ENCODE measurements around the gene POLD4. TPM values are rescaled to one million over a fixed set of nuclear protein-coding genes. Genes with fewer than 3 reads are reported as not detected.

The POLD4 gene
- total RNA-seq, 4 donors from 2014 or later, result 65.7 to 87.3 (median 74.4) TPM

- peaks cover 0 to 72% of the 10 kb centered on the region in 2 donors for H3K36me3 ChIP-seq
These were observed 43.4 kb upstream of the POLD4 start for GRCh38 chr11:67396587-67397389.

GRCh38 chr11:67396259-67396581 lies 42.9 kb upstream of the POLD4 start:
- TF ChIP-seq CTCF (IDR thresholded peaks at IDR 0.05) (no peak), POLR2A (IDR thresholded peaks at IDR 0.05) (no peak), EP300 (IDR thresholded peaks at IDR 0.05) (no peak), POLR2AphosphoS5 (IDR thresholded peaks at IDR 0.05) (no peak)
- 90% methylated on average over 4 of the region's 7 CpGs; no CpG with 5 or more reads in 1 of the 2 donors for WGBS, 2 donors (ENCODE audit: low coverage in 1 of 2)
- peaks cover 0 to 72% of the 10 kb centered on the region in 2 donors for H3K36me3 ChIP-seq
- no peaks in the 10 kb centered on the region for H3K9me3 ChIP-seq
- no peaks in the 10 kb centered on the region for H3K27me3 ChIP-seq
- peaks cover 0 to 74% (median 24%) of the 10 kb centered on the region in 3 donors for H3K4me1 ChIP-seq
- H3K4me3 ChIP-seq, result no peak overlapping the region
- no peak overlapping the region for H3K27ac ChIP-seq
- ATAC-seq, result no peak

More at GRCh38 chr11:67396587-67397389, 43.4 kb upstream of the POLD4 start:
- H3K9me3 ChIP-seq, result no peaks in the 10 kb centered on the region
- no peaks in the 10 kb centered on the region for H3K27me3 ChIP-seq
- H3K4me3 ChIP-seq, result no peak overlapping the region
- WGBS, 2 donors (ENCODE audit: low coverage in 1 of 2), result 40 to 52% methylated on average over 1 to 7 of the region's 13 CpGs
- peak overlapping the region in 1 of 4 donors; percentile 10 for H3K27ac ChIP-seq
- TF ChIP-seq EP300 (IDR thresholded peaks at IDR 0.05) (no peak), CTCF (IDR thresholded peaks at IDR 0.05) (no peak), POLR2AphosphoS5 (IDR thresholded peaks at IDR 0.05) (no peak), POLR2A (IDR thresholded peaks at IDR 0.05) (no peak)
- ATAC-seq, result no peak
- H3K4me1 ChIP-seq, result peaks cover 0 to 71% (median 24%) of the 10 kb centered on the region in 3 donors

- Histone ChIP-seq H3K36me3 (peaks cover 0 to 72% of the 10 kb centered on the region in 2 donors), H3K27ac (no peak overlapping the region), H3K4me3 (no peak overlapping the region), H3K9me3 (no peaks in the 10 kb centered on the region), H3K27me3 (no peaks in the 10 kb centered on the region), H3K4me1 (peaks cover 0 to 74% (median 21%) of the 10 kb centered on the region in 3 donors)
- no peak for TF ChIP-seq CTCF (IDR thresholded peaks at IDR 0.05)
- no peak for TF ChIP-seq POLR2AphosphoS5 (IDR thresholded peaks at IDR 0.05)
- no peak for TF ChIP-seq EP300 (IDR thresholded peaks at IDR 0.05)
- TF ChIP-seq POLR2A (IDR thresholded peaks at IDR 0.05), result no peak
- WGBS, 2 donors (ENCODE audit: low coverage in 1 of 2), result 91% methylated on average over 6 of the region's 19 CpGs; no CpG with 5 or more reads in 1 of the 2 donors
- ATAC-seq, result no peak
These were observed 42.4 kb upstream of the POLD4 start for GRCh38 chr11:67395555-67396258.

GRCh38 chr11:67393990-67394389 lies 40.6 kb upstream of the POLD4 start:
- Histone ChIP-seq H3K27me3 (no peaks in the 10 kb centered on the region), H3K4me3 (no peak overlapping the region), H3K27ac (no peak overlapping the region), H3K4me1 (peaks cover 0 to 69% (median 10%) of the 10 kb centered on the region in 3 donors), H3K9me3 (no peaks in the 10 kb centered on the region), H3K36me3 (peaks cover 0 to 57% of the 10 kb centered on the region in 2 donors)
- no peak for ATAC-seq
- 86% methylated on average over 1 of the region's 5 CpGs; no CpG with 5 or more reads in 1 of the 2 donors for WGBS, 2 donors (ENCODE audit: low coverage in 1 of 2)
- TF ChIP-seq POLR2A (IDR thresholded peaks at IDR 0.05) (no peak), POLR2AphosphoS5 (IDR thresholded peaks at IDR 0.05) (no peak), EP300 (IDR thresholded peaks at IDR 0.05) (no peak), CTCF (IDR thresholded peaks at IDR 0.05) (no peak)
